Measurements from ENCODE around the gene ARL13B.
"Not testable (repeated sequence)": the region's sequence is repeated elsewhere in the genome, so short reads cannot be mapped to it uniquely, and the experiment has no call there.

ARL13B gene

DNA sequence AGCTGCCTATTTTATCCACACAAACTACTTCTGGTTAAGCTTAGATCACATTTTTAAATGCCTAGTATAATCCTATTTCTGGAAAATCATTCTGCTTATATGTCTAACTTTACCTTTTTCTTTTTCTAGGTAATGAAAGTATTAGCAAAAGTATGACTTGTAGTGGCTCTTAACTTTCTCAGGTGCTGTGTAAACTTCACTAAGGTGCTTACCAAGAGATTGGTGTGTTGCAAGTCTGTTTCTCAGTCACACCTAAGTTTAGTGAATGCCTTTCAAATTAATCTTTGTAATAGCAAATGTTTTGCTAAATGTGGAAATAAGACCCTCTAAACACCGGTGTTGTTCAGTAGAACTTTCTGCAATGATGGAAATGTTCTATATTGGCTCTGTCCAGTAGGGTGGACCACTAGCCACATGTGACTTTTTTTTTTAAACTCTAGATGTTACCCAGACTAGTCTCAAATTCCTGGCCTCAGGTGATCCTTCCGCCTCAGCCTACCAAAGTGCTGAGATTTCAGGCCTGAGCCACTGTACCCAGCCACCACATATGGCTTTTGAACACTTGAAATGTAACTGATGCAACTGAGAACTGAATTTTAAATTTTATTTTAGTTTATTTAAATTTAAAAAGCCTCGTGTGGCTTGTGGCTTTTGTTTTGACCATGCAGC is 22.0 kb downstream of the ARL13B start:
- DNase-seq = no peak

DNA sequence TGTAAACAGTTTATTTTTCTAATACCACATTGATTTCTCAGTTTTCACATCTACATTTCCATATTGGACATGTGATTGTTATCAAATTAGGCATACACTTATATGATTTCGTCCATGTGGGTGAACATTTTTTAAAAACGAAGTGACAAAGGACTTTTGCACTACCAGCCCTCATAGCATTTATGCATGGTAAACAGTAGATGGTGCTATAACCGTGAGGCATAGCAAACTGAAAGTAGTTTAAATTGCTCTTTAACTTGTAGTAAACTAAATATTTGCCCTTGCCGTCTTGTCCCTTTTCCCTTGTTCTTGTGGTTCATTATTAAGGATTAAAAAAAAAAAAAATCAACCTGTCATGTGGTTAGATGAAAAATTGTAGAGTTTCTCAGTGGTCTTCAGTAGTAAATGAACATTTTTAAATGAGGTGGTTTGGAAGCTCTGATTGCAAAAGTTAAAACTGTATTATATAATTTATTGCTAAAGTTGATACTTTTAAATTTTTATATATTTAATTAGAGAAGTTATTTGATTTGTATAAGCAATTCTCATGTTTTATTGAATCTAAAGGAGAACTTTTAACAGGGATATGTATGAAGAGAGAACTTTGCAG is 24.5 kb downstream of the ARL13B start:
- peak; percentile 9 to 39 for DNase-seq

DNA sequence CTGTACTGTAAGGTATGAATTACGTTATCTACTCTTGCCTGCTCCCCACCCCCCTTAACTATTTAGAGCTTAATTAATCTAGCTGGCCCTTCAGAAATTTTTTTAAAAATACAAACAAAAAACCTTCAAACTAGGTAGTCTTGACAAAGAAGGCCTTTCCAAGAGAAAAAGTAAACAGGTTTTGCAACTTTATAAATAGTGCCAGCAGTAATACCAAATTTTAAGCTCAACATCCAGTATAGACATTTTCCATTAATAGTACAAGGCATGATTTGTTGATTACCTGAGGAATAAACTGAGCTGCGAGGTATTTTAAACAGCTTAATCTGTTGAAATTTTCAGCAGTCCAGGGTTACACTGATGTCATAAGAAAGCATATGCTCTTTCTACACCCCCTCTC is 28.3 kb downstream of the ARL13B start:
- DNase-seq = no peak

DNA sequence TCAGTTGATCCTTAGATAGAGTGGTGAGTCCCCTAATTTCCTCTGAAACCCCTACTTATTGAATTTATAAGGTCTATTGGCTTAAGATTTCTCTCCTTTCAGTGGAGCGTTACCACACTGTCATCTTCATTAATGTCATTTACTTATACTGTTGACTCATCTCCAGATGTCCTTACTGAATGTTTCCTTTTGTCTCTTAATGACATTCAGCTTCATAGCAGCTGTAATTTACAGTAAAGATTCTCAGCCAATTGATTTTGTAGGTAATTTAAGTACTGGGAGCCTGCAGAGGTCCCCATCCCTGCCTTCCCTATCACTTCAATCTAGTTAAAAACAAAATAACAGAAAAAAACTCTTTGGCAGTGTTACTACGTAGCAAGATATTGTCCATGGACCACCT is 29.7 kb downstream of the ARL13B start:
- DNase-seq = no peak

DNA sequence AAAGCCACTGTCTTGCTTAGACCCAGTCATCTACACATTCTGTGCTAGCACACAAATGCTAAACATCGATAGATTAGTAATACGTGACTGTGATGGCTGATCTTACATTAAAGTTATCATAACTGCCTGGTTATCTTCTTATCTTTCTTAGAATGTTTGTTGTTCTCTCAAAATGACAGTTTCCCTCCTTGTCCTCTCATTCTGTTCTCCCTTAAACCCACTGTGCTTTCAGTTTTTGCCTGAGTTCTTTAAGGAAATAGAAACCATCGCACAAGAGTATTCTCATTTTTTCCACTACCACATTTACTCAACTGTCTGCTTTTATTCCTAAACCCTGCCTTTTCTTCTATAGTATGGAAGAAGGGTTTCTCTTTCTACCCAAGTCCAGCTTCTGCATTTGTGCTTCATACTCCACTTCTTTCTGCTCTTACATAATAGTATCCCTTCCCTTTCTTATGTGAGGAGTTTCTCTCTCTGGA is 31.3 kb downstream of the ARL13B start:
- DNase-seq = no peak

DNA sequence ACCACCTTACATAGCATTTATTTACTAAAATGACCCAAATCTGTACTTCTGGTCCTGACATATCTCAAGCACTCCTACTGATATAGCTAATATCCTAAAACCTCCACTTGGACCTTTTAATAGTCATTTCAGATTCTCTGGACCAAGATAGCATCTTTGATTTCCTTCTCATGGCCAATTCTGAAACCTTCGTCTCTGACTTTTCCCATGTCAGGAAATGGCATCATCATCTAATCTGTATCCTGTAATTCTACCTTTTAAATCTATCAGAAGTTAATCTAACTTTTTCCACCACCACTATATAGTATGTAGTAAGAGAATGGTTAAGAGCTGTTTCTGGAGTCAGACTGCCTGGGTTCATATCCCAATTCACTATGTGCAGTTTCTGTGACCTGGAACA is 32.2 kb downstream of the ARL13B start:
- no peak for DNase-seq

DNA sequence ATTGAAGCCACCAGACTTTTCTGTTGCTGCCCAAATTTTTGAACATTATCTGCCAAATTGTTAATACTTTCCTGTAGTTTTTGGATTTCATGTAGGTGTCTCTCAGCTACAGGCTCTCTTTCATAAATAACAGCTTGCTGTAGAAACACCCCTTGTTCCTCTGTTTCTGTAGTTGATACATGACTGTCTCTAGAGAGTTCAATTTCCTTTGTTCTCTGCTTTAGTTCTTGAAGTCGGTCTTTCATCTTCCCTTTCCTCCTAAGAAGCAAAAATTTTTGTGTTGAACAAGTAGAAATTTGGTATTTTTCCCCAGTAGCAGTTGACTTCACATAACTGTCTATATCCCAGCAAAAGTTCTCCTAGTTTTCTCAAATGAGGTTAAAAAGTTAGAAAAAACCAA is 35.1 kb downstream of the ARL13B start:
- no peak for DNase-seq

DNA sequence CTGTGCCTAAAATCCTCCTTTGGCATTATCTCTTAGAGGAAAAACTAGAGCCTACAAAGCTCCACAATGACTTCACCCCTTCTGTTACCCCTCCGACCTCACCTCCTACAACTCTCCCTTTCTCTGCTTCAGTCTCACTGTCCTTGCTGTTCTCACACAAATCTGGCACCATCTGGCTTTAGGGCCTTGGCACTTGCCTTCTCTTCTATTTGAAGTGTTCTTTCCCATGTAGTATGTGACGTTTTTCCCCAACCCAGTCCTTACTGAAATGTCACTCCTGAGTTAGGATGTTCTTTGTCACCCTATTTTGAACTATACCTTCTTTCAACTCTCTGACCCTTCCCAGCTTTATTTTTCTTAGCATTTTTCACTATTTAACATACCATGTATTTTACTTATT is 39.7 kb downstream of the ARL13B start:
- no peak for DNase-seq

DNA sequence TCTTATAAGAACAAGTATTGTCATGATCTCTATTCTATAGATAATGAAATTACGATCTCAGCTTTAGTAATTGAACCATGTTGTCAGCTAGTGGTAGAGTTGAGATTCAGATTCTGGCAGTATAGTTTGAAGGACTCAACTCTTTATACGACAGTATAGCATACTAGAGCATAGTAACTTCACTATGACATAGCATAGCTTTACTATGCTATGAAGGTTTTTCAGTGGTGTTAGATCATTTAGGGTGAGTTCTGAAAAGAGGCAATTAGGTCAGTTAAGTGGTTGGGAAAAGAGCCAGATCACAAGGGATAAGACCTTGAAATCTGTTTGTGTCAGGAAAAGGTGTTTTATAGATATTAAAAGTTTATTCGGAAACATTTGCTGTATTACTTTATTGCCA is 40.3 kb downstream of the ARL13B start:
- DNase-seq = no peak

DNA sequence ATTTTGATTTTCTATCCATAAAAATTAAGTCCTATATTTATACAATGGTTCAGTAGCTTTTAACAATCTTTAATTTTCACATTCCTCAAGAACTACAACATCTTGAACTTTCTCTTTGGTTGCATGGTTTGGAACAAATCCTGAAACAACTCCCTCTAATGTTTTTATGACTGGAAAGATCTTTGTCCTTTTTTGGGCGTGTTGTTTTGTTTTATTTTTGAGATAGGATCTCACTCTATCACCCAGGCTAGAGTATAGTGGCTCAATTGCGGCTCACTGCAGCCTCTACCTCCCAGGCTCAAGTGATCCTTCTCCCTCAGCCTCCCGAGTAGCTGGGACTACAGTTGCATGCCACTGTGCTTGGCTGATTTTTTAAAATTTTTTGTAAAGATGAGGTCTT is 44.4 kb downstream of the ARL13B start:
- no peak for DNase-seq

DNA sequence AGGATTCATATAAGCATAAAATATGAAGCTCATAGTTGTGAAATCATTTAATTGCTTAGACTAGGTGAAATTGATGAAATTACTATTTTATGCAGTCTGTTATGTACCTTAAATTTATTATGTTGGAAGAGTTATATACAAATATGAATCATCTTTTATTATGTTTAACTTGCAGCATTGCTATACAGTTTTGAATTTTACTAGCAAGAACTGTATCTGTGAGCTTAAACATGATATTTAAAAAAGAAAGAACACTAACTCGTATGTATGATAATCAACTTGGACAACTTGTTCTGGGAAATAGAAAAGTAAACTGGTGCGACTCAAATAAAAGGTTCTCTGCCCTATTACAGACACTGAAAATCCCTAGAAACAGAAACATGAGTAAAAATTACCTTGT is 46.7 kb downstream of the ARL13B start:
- DNase-seq = no peak

DNA sequence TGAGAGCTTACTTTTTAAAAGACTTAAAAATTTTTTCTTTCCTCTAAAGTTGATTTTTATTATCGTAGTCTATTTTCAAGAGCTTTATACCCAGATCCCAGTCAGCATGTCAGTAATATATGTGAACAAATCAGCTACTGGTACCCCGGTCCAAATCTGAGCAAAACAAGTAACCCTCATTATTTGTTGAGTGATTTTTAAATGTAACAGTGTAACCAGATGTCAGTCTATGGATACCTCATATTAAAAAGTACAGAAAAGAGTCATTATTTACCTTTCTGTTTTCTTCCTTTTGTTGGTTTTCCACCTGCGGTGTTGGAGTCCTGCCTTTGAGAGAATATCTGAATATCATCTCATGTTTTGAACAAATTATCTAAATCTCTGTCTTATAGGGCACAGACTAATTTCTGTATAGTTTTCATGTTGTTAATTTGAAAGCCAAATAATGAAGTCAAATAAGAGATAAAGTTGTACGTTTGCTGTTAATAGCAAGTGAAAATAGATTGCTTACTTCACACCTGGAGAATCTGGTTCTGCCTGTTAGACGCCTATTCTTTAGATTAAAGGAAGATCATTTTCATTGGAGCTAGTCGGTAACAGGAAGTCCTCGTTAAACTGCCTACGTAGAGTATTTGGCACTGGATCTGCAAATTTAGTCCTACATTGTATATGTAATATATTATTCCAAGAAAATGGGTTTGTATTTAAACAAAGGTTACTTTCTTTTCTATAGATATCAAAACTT is 48.3 kb downstream of the ARL13B start, which contains the start of gene STX19:
TSS of gene STX19 (minus strand) at position 505 of the 745 bp plus-strand sequence. CDS start 13,328 bp downstream, outside the sequence.
- no peak for DNase-seq

DNA sequence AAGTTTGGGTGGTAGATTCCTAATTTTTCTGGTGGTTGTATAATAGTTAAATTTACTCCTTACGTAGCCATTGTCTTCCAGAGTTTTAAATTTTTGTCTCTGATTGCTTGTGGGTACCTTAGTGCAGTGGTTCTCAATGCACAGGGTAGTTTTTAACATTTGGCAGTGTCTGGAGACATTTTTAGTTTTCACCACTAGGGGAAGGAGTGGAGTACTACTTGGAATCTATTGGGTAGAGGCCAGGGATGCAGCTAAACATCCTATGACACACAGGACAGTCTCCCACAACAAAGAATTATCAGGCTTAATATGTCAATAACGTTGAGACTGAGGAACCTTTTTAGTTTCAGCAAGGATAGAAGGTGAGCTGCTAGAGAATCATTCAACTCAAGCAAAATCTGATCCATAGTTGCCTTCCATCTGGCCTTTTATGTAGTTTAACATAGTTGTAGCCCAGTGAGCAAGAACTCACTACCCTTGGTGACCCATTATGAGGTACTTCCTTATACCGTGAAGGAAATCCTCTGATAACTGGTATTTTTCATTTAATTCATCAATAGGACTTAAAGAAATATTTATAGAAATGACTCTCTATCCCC is 57.1 kb downstream of the ARL13B start:
- peak in 1 of 2 experiments; percentile 41 for DNase-seq

DNA sequence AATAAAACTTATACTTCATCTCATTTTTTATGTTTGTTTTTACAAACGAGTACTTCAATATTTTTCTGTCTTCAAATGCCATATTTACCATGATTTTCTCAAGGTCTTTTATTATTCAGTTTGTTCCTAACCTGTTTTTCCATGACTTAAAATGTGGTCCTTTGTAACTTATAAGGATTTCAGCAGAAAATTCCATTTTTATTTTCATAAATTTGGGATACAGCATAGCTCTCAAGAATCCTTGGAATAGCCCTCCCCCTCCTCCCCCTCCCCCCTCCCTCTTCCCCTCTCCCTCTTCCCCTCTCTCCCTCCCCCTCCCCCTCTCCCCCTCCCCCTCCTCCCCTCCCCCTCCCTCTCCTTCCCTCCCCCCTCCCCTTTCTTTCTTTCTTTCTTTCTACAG is 63.3 kb downstream of the ARL13B start:
- DNase-seq = no peak

DNA sequence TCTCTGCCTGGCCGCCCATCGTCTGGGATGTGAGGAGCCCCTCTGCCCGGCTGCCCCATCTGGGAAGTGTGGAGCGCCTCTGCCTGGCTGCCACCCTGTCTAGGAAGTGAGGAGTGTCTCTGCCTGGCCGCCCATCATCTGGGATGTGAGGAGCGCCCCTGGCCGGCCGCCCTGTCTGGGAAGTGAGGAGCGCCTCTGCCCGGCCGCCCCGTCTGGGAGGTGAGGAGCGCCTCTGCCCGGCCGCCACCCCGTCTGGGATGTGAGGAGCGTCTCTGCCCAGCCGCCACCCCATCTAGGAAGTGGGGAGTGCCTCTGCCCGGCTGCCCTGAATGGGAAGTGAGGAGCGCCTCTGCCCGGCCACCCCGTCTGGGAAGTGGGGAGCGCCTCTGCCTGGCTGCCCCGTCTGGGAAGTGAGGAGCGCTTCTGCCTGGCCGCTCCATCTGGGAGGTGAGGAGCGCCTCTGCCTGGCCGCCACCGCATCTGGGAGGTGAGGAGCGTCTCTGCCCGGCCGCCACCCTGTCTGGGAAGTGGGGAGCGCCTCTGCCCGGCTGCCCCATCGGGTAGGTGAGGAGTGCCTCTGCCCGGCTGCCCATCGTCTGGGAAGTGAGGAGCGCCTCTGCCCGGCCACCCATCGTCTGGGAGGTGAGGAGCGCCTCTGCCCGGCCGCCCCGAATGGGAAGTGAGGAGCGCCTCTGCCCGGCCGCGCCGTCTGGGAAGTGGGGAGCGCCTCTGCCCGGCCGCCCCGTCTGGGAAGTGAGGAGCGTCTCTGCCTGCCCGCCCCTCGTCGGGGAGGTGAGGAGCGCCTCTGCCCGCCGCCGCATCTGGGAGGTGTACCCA is 64.4 kb downstream of the ARL13B start:
- DNase-seq = not testable (repeated sequence)

DNA sequence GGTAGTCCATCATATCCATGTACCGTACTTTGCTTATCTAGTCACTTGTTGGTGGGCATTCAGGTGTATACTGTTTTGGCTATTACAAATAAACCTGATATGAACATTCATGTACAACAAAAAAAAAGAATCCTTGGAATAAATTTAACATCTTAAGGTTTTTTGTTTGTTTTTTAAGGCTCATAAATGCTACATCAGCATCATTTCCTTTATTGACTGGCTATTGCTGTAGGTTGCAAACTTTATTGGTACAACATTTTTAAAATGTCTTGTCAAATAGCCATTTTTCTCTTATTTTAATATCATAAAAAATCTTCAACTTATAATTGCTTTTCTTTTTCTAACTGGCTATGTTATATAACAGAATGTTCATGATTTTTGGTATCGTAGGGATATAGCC is 66.6 kb downstream of the ARL13B start:
- no peak for DNase-seq

DNA sequence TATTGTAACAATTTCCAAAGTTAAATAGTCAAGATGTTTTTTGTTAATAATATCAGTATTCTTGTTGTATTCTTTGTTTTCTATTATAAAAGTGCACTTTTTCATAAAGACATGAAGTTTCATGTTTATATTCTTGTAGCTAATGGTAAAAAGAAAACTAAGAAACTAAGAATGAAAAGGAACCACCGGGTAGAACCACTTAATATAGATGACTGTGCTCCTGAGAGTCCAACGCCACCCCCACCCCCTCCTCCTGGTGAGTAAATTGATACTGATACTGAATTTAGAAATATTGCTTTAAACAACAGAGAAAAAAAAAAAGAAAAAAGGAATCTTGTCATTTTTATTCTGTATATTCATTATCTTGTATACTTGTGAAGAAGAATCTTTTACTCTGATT is 69.3 kb downstream of the ARL13B start:
- no peak for DNase-seq

DNA sequence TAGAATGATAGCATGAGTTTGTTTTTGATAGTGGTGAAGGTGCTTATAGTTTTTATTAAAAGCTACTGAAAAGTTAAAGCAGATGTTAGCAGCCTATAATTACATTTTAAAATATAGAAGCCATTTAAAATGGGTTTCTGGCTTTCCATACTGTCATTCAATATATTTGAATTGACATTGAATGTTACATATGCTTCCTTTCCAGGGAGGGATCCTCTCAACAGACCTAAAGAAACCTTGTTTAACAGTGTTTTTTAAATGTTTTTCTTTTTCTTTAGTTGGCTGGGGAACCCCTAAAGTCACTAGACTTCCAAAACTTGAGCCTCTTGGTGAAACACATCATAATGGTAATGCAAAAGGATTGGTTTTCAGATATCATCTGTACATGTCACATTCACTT is 70.6 kb downstream of the ARL13B start:
- no peak for DNase-seq

DNA sequence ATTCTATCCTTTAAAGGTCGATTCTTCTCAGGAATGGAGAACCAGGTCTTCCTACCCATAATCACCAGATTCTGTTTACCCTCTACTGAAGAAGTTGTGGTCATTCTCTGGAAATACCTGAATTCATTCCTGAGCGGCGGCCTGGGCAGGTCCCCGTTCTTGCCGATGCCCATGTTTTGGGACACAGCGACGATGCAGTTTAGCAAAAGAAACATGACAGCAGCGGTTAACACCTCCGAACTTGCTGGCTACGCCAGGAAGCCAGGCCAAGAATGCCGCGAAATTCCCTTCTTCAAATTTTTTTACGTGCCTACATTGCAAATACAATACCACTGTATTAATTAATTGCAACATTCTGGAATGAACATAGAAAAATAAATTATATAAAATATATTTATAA is 81.3 kb downstream of the ARL13B start:
- DNase-seq = no peak

DNA sequence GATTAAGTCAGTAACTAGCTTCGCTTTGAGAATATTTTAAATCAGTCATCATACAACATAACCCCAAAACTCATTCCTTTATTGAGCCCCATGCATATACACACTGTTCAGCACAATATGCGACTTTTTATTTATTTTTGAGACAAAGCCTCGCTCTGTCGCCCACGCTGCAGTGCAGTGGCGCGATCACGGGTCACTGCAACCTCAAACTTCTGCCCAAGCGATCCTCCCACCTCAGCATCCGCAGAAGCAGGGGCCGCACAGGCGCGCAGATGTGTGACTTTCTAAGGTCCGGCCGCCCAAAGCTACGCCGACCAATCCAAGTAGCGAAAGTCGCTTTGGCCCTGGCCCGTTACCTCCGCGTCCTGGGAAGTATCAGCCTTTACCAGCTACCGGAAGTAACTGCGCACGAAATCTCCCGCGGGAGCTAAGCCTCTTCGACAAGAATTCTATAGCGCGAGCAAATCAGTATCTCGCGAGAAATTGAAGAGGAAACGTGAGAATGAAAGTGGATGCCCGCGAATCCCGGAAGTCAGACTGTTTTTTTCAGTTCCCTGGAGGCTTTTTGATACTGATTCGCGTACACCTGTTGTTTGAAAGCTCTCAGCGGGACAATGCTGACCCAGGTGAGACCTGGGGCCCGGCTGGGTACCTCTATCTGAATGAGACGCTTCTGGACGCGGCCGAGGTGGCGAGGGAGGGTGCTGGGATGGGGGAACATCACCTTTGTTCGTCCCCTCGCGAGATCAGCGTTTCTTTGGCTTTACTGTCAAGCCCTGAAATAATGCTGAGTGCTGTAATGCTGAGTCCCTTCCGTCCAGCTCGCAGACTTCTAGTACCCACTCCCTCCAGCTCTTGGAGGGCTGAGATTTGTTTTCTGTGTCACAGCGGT is 82.8 kb downstream of the ARL13B start, which contains the start of the genes DHFR2 and NSUN3:
TSS of gene DHFR2 (minus strand) at position 404 of the 892 bp plus-strand sequence. CDS start 1,405 bp downstream, outside the sequence.
TSS of gene NSUN3 (plus strand) at position 549 of the 892 bp plus-strand sequence. CDS start at position 615, 66 bp downstream.
- DNase-seq = peak; percentile 92 to 97

DNA sequence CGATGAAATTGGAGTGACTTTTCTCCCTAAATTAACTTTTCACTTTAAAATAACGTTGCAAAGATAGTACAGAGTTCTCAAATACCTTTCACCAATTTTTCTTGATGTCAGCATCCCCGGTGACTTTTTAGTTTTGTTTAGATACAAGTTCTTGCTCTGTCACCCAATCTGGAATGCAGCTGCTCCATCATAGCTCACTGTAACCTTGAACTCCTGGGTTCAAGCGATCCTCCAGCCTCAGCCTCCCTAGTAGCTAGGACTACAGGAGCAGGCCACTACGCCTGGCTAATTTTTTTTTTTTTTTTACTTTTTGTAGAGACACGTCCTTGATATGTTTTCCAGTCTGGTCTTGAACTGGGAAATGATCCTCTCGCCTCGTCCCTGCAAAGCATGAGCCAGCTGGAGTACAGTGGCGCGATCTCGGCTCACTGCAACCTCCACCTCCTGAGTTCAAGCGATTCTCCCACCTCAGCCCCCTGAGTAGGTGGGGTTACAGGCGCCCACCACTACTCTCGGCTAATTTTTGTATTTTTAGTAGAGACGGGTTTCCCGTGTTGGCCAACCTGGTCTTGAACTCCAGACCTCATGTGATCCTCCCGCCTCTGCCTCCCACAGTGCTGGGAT is 83.7 kb downstream of the ARL13B start:
- no peak for DNase-seq

Measured in NCI-H446 (cell line).